Measurements from ENCODE around the gene CATSPER2.
"Not testable (repeated sequence)": the region's sequence is repeated elsewhere in the genome, so short reads cannot be mapped to it uniquely, and the experiment has no call there.

CATSPER2 gene

DNA sequence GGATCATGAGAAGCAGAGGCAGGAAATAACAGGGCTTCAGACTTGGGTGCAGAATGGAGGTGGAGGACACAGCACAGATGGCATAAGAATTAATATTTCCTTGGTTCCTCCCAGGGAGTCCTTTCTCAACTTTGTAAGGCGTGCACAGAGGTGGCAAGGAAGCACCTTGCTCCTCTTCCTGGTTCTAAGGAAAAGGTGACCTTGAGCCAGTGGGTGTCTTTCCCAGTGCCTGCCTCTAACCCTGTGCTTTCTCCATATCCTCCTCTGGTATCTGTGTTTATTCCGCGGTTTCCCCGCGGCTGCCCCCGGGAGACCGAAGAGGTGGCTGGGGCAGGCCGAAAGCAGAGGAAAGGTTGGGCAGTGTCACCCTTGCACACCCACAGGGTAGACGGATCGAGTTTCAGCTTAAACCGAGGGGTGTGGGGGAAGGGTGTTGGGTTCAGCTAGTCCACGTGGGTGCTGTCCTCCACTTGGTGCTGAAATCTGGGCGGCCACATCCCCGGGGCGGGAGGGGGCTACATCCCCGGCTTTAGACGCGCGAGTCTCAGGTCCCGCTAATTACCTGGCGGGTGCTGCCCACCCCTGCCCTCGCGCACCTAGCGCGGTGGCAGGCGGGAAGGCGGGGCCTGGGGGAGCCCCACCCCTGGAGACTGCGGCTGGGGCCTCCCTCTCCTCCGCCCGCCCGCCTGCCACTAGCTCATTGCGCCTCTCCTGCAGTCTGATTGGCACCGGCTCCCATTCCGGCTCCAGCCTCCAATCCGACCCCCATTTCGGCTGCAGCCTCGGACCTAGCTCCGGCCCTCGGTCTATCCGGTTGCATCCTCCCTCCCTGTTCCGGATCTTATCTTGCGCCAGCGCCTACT, 55.1 kb downstream of the CATSPER2 start, which contains the start of gene CKMT1B:
CKMT1B (plus strand) TSS at position 700 of the 863 bp plus-strand sequence. CDS start 192 bp downstream, outside the sequence.
- not testable (repeated sequence) for DNase-seq

DNA sequence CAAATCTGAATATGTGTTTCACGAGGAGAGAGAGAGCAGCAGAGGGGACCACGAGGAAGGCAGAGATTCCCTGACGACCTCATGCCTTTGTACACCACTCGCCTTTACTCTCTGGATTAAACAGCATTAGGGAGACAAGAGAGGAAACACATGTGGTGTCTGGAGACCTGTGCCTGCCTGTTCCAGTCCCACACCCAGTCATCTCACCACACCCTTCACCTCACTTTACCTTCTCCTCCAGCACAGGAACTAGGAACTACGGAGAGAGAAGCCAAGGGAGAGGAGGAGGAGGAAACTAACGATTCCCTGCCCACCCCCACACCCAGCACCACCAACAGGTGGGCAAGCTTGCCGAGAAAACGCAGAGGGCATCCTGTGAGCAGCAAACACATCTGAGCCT, 55.8 kb downstream of the CATSPER2 start:
- not testable (repeated sequence) for DNase-seq

DNA sequence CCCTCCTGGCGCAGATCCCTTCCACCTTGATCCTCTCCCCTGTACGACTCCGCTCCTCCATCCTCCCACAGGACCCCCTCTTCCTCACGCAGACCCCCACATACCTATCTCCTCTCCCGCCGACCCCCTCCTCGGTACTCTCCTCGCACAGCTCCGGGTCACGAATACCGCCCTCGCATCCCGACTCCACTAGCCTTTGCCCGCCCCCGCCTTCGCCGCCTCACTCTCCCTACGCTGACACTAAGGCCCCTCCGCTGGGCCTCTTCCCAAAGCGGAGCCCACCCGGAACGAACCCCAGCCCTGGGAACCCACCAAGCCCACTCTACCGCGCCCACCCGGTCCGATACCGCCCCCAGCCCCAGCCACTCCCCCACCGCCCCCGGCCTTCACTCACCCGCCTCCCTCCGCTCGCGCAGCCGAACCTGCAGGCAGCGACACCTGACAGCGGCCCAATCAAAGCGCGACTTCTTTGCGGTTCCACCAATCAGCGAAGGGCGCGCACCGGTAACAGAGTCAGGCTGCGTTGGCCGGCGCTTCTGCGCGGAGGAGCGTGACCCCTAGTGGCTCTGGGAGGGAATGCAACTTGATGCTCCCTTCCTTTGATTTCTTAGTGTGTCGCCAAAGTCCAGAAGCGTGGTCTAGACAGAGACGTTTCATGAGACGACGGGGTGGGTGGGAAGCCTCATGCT, 58.7 kb downstream of the CATSPER2 start, which contains the start of gene PPIP5K1:
PPIP5K1 (minus strand) TSS at position 431 of the 689 bp plus-strand sequence. CDS start 5,704 bp downstream, outside the sequence.
- not testable (repeated sequence) for DNase-seq
